Measurements from ENCODE around the gene AKAP10. TPM values are rescaled to one million over a fixed set of nuclear protein-coding genes. Genes with fewer than 3 reads are reported as not detected.
"Not testable (repeated sequence)": the region's sequence is repeated elsewhere in the genome, so short reads cannot be mapped to it uniquely, and the experiment has no call there.

Gene AKAP10
- total RNA-seq, 2 donors from 2014 or later, result 38.8 to 64.1 TPM

GRCh38 chr17:19992803-19993713 lies 15.4 kb upstream of the AKAP10 start:
- no peaks in the 10 kb centered on the region for H3K9me3 Mint-ChIP-seq
- H3K4me1 Mint-ChIP-seq, result no peaks in the 10 kb centered on the region
- H3K4me3 Mint-ChIP-seq, result no peak overlapping the region
- H3K27ac Mint-ChIP-seq, result no peak overlapping the region
- ATAC-seq (replicated peaks), result peak; percentile 99
- no peaks in the 10 kb centered on the region for H3K36me3 Mint-ChIP-seq (ENCODE audit: low read depth)
- peaks cover 3% of the 10 kb centered on the region for H3K27me3 Mint-ChIP-seq

- Mint-ChIP-seq H3K36me3 (ENCODE audit: low read depth) (no peaks in the 10 kb centered on the region), H3K27ac (no peak overlapping the region), H3K4me3 (no peak overlapping the region), H3K4me1 (no peaks in the 10 kb centered on the region), H3K27me3 (peaks cover 4% of the 10 kb centered on the region), H3K9me3 (no peaks in the 10 kb centered on the region)
- ATAC-seq (replicated peaks), result no peak
Observed at GRCh38 chr17:19991252-19991885, 13.7 kb upstream of the AKAP10 start.

DNA sequence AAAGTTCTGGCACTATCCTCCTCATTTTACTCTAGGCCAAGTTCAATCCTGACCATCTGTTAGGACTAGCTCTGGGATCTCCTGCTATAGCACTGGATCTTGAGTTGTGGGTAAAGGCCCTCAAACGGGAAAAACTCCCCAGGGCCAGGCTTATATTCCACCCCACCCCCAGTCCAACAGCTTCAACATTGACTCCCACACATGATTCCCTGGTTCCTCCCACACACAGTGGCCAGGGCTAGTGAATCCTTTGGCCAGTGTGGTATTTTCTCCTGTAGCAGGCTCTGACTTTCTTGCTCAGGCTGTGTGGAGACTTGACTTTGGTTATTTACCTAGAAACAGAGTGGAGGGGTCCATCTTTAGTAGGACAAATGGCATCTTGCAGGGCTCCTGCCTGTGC lies 10.3 kb upstream of the AKAP10 start:
- no peaks in the 10 kb centered on the region for H3K9me3 Mint-ChIP-seq
- ATAC-seq (replicated peaks), result no peak
- no peak overlapping the region for H3K4me3 Mint-ChIP-seq
- H3K27me3 Mint-ChIP-seq, result peaks cover 4% of the 10 kb centered on the region
- H3K36me3 Mint-ChIP-seq (ENCODE audit: low read depth), result no peaks in the 10 kb centered on the region
- no peak overlapping the region for H3K27ac Mint-ChIP-seq
- no peaks in the 10 kb centered on the region for H3K4me1 Mint-ChIP-seq

DNA sequence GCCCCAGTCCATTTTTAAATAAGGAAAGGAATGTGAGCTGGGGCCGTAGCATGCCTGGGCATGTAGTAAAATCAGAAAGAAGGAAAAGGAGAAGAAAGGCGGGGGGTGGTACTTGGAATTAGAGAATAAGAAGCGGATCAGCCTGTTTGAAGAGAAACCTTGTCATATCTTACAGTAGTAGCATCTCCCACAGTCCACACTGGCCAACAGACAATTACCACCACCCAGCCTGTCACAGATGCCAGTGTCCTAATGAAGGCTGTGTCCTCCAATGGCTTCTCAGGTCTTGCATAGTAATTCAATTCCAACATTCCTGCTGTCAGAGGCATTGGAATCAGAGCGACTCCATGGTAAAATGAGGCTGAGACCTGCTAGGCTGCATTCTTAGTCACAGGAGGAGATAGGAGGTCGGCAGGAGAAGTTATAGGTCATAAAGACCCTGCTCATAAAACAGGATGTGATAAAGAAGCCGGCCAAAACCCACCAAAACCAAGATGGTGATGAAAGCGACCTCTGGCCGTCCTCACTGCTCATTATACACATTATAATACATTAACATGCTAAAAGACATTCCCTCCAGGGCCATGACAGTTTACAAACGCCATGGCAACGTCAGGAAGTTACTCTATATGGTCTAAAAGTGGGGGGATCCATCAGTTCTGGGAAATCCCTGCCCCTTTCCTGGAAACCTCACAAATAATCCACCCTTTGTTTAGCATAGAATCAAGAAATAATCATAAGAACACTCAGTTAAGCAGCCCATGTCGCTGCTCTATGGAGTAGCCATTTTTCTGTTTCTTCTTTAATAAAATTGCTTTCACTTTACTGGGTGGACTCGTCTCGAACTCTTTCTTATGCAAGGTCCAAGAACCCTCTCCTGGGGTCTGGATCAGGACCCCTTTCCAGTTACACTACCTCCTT lies 9.6 kb upstream of the AKAP10 start:
- no peak overlapping the region for H3K27ac Mint-ChIP-seq
- H3K9me3 Mint-ChIP-seq, result no peaks in the 10 kb centered on the region
- no peak overlapping the region for H3K4me3 Mint-ChIP-seq
- ATAC-seq (replicated peaks), result no peak
- peaks cover 4% of the 10 kb centered on the region for H3K27me3 Mint-ChIP-seq
- H3K36me3 Mint-ChIP-seq (ENCODE audit: low read depth), result no peaks in the 10 kb centered on the region
- peaks cover 2% of the 10 kb centered on the region for H3K4me1 Mint-ChIP-seq

GRCh38 chr17:19979917-19980770 lies 2.5 kb upstream of the AKAP10 start:
- peaks cover 27% of the 10 kb centered on the region for H3K36me3 Mint-ChIP-seq (ENCODE audit: low read depth)
- no peaks in the 10 kb centered on the region for H3K9me3 Mint-ChIP-seq

GRCh38 chr17:19978805-19979211 lies 1.2 kb upstream of the AKAP10 start:
- Mint-ChIP-seq H3K27ac (peak overlapping the region; percentile 94), H3K9me3 (no peaks in the 10 kb centered on the region), H3K4me3 (peak overlapping the region; percentile 96), H3K36me3 (ENCODE audit: low read depth) (peaks cover 41% of the 10 kb centered on the region), H3K4me1 (peaks cover 27% of the 10 kb centered on the region), H3K27me3 (no peaks in the 10 kb centered on the region)
- ATAC-seq (replicated peaks), result no peak

More at GRCh38 chr17:19979917-19980770, 2.5 kb upstream of the AKAP10 start:
- ATAC-seq (replicated peaks), result no peak
- Mint-ChIP-seq H3K4me3 (no peak overlapping the region), H3K27me3 (no peaks in the 10 kb centered on the region), H3K27ac (peak overlapping the region; percentile 36), H3K4me1 (peaks cover 23% of the 10 kb centered on the region)

DNA sequence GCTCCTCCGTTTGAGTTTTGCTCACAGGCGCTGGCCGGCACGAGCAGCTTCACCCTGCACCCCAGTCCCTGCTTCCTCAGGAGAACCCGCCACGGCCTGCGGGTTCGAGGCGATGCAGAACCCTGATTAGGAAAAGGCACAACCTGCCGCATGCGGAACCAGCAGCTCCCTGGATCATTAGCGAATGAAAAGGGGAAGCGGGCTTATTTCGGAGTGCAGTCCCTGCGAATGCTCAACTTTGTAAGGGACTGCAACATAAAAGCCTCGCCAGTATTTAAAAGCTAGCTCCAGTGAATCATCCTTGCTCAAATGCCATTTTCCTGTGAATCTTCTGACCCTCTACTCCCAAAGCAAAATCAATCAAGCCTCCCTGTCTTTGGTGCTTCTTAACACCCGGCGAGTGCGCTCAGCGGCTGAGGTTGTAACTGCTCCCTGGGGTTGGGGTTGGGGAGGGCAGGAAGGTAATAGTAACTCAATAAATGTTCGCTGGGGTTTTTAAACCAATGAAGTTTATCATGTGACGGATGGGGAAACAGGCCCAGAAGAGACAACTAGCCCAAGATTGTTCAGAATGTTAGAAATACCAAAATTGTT lies 678 bp upstream of the AKAP10 start:
- Mint-ChIP-seq H3K27me3 (no peaks in the 10 kb centered on the region), H3K36me3 (ENCODE audit: low read depth) (peaks cover 46% of the 10 kb centered on the region), H3K4me3 (peak overlapping the region; percentile 96), H3K9me3 (no peaks in the 10 kb centered on the region), H3K27ac (peak overlapping the region; percentile 94), H3K4me1 (peaks cover 32% of the 10 kb centered on the region)
- peak; percentile 14 for ATAC-seq (replicated peaks)

GRCh38 chr17:19975601-19976000 lies 2.0 kb downstream of the AKAP10 start:
- H3K4me1 Mint-ChIP-seq, result peaks cover 26% of the 10 kb centered on the region
- peaks cover 68% of the 10 kb centered on the region for H3K36me3 Mint-ChIP-seq (ENCODE audit: low read depth)
- no peaks in the 10 kb centered on the region for H3K27me3 Mint-ChIP-seq
- ATAC-seq (replicated peaks), result no peak
- H3K4me3 Mint-ChIP-seq, result peak overlapping the region; percentile 96
- no peaks in the 10 kb centered on the region for H3K9me3 Mint-ChIP-seq
- peak overlapping the region; percentile 68 for H3K27ac Mint-ChIP-seq

GRCh38 chr17:19973156-19973555 lies 4.5 kb downstream of the AKAP10 start:
- H3K9me3 Mint-ChIP-seq, result no peaks in the 10 kb centered on the region
- no peaks in the 10 kb centered on the region for H3K27me3 Mint-ChIP-seq
- H3K27ac Mint-ChIP-seq, result no peak overlapping the region
- ATAC-seq (replicated peaks), result no peak
- peaks cover 89% of the 10 kb centered on the region for H3K36me3 Mint-ChIP-seq (ENCODE audit: low read depth)
- no peak overlapping the region for H3K4me3 Mint-ChIP-seq
- H3K4me1 Mint-ChIP-seq, result peaks cover 24% of the 10 kb centered on the region

DNA sequence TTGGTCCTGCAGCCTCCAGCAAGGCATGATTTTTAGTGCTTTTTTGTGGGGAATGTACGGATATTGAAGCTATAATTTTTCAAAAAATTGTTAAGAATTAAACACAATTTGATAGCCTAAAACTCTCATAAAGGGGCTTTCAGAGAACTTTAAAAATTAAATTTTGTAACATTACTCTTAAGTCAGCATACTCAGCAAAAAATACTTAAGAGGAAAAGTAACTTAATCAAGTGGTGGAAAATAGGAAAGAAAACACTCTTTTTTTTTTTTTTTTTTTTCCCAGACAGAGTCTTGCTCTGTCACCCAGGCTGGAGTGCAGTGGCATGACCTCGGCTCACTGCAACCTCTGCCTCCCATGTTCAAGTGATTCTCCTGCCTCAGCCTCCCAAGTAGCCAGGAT lies 14.7 kb downstream of the AKAP10 start:
- Mint-ChIP-seq H3K36me3 (ENCODE audit: low read depth) (peaks cover 98% of the 10 kb centered on the region), H3K4me1 (peaks cover 21% of the 10 kb centered on the region)
- not testable (repeated sequence) for H3K27me3 Mint-ChIP-seq; H3K9me3 Mint-ChIP-seq; ATAC-seq (replicated peaks); H3K27ac Mint-ChIP-seq; H3K4me3 Mint-ChIP-seq

DNA sequence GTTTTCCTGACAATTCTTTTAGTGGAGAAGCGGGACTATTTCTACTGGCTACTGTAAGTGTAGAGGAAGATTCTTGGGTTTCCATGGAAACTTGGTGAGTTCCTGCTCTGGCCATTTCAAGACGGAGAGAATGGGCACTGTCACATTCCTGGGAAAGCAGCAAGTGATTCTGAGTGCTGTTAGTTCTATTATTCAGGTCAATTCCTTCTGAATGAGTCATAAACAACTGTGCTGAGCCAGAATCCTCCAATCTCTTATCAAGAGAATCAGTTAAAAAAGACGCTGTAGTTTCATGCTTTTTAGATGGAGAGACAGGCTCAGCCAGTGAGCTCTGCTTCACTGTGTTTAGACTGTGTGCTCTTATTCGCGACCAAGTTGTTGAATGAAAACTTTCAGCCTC lies 19.6 kb downstream of the AKAP10 start:
- no peak overlapping the region for H3K4me3 Mint-ChIP-seq
- H3K4me1 Mint-ChIP-seq, result peaks cover 5% of the 10 kb centered on the region
- H3K27me3 Mint-ChIP-seq, result no peaks in the 10 kb centered on the region
- peaks cover 100% of the 10 kb centered on the region for H3K36me3 Mint-ChIP-seq (ENCODE audit: low read depth)
- ATAC-seq (replicated peaks), result no peak
- no peaks in the 10 kb centered on the region for H3K9me3 Mint-ChIP-seq
- no peak overlapping the region for H3K27ac Mint-ChIP-seq

DNA sequence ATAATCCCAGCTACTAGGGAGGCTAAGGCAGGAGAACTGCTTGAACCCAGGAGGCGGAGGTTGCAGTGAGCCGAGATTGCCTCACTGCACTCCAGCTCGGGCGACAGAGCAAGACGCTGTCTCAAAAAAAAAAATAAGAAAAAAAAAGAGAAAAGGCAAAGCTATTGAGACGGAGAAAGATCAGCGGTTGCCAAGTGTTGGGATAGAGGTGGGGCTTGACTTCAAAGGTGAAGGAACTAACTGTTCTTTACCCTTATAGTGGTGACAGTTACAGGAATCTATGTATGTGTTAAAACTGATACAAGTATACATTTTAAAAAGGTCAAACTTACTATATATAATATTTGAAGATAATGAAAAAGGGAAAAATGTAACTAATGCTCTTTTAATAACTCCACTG lies 22.5 kb downstream of the AKAP10 start:
- peaks cover 86% of the 10 kb centered on the region for H3K36me3 Mint-ChIP-seq (ENCODE audit: low read depth)
- H3K4me1 Mint-ChIP-seq, result peaks cover 5% of the 10 kb centered on the region
- no peaks in the 10 kb centered on the region for H3K9me3 Mint-ChIP-seq
- no peaks in the 10 kb centered on the region for H3K27me3 Mint-ChIP-seq
- no peak for ATAC-seq (replicated peaks)
- no peak overlapping the region for H3K27ac Mint-ChIP-seq
- no peak overlapping the region for H3K4me3 Mint-ChIP-seq

DNA sequence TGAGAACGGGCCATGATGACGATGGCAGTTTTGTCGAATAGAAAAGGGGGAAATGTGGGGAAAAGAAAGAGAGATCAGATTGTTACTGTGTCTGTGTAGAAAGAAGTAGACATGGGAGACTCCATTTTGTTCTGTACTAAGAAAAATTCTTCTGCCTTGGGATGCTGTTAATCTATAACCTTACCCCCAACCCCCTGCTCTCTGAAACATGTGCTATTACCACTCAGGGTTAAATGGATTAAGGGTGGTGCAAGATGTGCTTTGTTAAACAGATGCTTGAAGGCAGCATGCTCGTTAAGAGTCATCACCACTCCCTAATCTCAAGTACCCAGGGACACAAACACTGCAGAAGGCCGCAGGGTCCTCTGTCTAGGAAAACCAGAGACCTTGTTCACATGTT lies 26.2 kb downstream of the AKAP10 start:
- H3K27me3 Mint-ChIP-seq; H3K9me3 Mint-ChIP-seq; H3K4me3 Mint-ChIP-seq; ATAC-seq (replicated peaks); H3K27ac Mint-ChIP-seq: not testable (repeated sequence)
- Mint-ChIP-seq H3K4me1 (peaks cover 21% of the 10 kb centered on the region), H3K36me3 (ENCODE audit: low read depth) (peaks cover 80% of the 10 kb centered on the region)
